LNCaP clone FGC (cell line): ENCODE data around the gene NEDD8.
"Not testable (repeated sequence)": the region's sequence is repeated elsewhere in the genome, so short reads cannot be mapped to it uniquely, and the experiment has no call there.

Experiments used
- DNase-seq: peaks from one replicate; pipeline ENCODE4 v3.0.0-alpha.2; 2011; ENCODE audit warnings: low read depth
- H3K4me3 ChIP-seq: 2 replicates; pipeline ENCODE4 v1.5.1; 2011; ENCODE audit warnings: mild to moderate bottlenecking, low read depth, low read length, control low read depth
- TF ChIP-seq, protein P1 (sequence below): IDR thresholded peaks from 2 replicates; pipeline ENCODE4 v1.5.1; 2012; ENCODE audit warnings: mild to moderate bottlenecking; ENCODE audit not compliant: control insufficient read depth, insufficient read depth; ENCODE audit errors: extremely low read depth

NEDD8 gene

DNA sequence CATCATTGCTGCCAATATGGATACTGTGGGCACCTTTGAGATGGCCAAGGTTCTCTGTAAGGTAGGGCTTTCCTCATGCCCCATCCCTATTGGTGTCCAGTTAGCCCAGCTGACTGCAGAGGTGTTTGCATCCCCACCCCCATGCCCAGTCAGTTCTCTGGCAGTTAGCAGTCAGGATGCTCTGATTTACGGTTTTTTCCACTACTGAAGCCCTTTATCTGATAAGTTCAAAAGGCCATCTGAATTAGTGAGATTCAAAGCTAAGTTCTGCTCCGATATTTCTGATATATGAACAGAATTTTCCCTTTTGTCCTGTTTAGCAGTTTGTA is 1.3 kb upstream of the NEDD8 start:
- TF ChIP-seq, protein P1, sequence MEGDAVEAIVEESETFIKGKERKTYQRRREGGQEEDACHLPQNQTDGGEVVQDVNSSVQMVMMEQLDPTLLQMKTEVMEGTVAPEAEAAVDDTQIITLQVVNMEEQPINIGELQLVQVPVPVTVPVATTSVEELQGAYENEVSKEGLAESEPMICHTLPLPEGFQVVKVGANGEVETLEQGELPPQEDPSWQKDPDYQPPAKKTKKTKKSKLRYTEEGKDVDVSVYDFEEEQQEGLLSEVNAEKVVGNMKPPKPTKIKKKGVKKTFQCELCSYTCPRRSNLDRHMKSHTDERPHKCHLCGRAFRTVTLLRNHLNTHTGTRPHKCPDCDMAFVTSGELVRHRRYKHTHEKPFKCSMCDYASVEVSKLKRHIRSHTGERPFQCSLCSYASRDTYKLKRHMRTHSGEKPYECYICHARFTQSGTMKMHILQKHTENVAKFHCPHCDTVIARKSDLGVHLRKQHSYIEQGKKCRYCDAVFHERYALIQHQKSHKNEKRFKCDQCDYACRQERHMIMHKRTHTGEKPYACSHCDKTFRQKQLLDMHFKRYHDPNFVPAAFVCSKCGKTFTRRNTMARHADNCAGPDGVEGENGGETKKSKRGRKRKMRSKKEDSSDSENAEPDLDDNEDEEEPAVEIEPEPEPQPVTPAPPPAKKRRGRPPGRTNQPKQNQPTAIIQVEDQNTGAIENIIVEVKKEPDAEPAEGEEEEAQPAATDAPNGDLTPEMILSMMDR = no peak
- DNase-seq = no peak
- H3K4me3 ChIP-seq = peak overlapping the region; percentile 80

DNA sequence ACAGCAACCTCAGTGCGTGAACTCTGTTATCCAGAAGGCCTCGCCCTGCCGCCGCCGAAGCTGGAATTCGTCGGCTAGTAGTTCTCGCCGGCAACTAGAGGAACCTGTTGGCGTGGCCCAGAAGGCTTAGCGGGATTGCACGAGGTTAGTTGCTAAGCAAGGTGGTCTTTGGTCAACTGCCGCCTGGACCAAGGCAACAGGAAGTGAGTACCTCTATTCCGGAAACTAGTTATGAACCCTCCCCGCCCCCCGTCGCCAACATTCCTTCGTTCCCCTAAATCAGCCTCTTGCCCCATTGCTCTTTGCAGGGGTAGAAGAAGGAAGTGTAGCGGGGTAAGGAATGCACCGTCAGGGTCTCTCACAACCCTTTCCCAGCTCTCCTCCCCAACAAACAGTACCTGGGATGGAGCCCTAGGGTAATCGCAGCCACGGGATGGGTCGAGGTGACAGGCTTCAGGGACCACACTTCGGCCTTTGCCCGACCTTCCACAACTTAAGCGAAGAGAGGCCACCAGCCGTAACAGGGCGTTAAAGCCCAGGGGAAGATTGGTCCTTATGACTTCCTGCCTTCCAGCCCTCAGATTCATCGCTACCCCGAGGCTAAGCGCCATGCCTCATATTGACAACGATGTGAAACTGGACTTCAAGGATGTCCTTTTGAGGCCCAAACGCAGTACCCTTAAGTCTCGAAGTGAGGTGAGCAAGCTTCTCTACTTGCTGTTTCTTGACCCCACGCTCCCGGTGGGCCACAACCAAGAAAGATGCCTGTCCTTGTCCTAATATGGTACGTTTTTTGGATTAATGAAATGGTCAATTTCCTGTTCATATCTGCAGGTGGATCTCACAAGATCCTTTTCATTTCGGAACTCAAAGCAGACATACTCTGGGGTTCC is 724 bp upstream of the NEDD8 start, which contains the start of gene GMPR2:
TSS of gene GMPR2 (plus strand) at position 285 of the 893 bp plus-strand sequence. CDS start at position 610, 325 bp downstream.
- TF ChIP-seq, protein P1 = no peak
- DNase-seq = no peak
- peak within 1 kb of the TSS; percentile 80 for H3K4me3 ChIP-seq

DNA sequence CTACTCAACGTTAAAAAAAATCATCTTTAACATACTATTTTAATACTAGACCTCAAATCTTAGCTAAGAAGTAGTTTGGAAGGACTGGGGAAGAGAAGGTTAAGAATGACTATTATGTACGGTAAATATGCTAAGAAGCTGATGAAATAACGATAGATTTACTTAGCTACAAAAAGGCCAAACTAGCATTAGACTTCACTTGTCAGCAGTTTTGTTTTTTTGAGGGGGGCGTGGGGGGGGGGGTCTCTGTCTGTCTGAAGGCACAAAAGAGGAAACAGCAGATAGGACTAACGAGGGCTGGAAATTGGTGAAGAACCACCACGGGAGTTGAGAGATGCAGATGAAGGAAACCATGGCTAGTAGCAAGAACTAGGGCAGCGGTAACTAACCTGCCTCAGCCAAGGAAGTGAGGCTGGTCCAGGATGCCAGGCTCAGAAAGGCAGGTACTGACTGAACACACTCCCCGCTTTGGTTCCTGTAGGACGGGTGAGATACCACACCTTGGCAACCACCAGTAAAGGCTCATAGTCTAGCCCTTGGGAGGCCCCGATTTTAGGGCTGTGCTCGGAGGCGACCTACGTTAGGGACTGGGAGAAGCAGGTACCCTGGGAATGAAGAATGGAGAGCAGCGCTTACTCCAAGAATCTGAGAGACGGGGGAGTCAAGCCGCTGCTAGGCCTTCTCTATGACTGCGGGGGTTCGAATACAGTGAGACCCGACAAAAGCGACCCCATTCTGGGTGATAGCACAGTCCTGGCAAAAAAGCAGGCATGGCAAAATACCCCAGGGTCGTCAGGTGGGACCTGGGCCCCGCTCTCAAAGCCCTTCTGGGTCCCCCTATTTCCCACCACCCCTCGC is 675 bp downstream of the NEDD8 start:
- H3K4me3 ChIP-seq = peak overlapping the region; percentile 80
- TF ChIP-seq, protein P1 = no peak
- no peak for DNase-seq

DNA sequence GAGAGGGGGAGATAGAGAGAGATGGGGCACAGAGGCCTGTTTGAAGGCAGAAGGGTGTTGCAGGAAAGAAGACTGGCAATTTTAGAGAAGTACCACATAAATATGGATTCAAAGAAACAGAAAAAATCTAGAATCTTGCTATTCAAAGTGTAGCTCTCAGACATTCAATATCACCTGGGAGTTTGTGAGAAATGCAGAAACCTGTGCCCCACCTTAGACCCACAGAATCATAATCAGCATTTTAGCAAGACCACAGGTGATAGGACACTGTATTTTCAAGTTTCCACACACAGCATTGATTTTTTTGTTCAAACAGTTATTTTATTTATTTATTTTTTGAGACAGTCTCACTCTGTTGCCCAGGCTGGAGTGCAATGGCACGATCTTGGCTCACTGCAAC is 3.3 kb downstream of the NEDD8 start:
- DNase-seq = no peak
- TF ChIP-seq, protein P1 = no peak

DNA sequence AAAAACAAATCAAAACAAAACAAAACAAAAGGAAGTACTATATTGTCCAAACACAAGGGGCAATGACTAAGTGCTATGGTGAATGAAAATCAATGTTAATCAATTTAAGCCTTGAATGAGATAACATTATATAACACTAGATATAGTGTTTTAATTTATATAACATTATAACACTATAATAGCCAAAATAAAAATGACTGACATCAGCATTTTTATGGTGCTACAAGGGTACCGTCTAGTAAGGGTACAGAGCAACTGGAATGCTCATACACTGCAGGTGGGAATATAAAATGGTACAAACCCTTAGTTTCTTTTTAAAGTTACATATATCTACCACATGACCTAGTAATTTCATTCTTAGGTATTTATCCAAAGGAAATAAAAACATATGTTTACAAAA is 5.7 kb downstream of the NEDD8 start:
- no peak for DNase-seq
- H3K4me3 ChIP-seq = no peak overlapping the region
- TF ChIP-seq, protein P1 = no peak

More for the DNA sequence above, 3.3 kb downstream of the NEDD8 start:
- no peak overlapping the region for H3K4me3 ChIP-seq

DNA sequence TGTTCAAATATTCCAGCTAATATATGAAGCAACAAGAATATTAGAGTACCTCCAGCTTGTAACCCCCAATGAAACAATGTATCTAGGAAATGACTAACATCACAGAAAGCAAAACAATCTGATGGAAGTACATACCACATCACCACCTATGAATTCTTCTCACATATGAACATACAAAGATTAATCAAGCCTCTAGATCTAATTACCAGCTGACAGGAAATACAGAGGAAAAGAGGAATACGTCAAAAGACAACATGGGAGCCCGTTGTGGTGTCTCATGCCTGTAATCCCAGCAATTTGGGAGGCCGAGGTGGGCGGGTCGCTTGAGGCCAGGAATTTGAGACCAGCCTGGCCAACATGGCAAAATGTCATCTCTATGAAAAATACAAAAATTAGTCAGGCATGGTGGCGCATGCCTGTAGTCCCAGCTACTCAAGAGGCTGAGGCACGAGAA is 7.5 kb downstream of the NEDD8 start:
- no peak for DNase-seq
- TF ChIP-seq, protein P1 = no peak
- no peak overlapping the region for H3K4me3 ChIP-seq

DNA sequence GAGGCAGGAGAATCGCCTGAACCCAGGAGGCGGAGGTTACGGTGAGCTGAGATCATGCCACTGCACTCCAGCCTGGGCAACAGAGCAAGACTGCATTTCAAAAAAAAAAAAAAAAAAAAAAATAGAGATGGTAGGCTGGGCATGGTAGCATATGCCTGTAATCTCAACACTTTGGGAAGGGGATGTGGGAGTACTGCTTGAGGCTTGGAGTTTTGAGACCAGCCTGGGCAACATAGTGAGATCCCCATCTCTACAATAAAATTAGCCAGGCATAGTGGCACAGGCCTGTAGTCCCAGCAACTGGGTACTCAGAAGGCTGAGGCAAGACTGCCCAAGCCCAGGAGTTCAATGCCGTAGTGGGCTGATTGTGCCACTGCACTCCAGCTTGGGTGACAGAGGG is 9.2 kb downstream of the NEDD8 start:
- not testable (repeated sequence) for H3K4me3 ChIP-seq, DNase-seq
